Activated naive CD8-positive, alpha-beta T cell treated with anti-CD3 and anti-CD28 coated beads, Interleukin-2, amount 10 ng/mL, durations not matched to agents 7 days and 5 days (primary cell): ENCODE data around the gene SLAMF9. TPM values are rescaled to one million over a fixed set of nuclear protein-coding genes. Genes with fewer than 3 reads are reported as not detected.

Experiments used
- ATAC-seq: fragments of 150-1000 bp; cut with Tn5 transposase; one replicate; pipeline ENCODE4 v1.10.0; 2021; ENCODE audit warnings: low read depth, moderate library complexity
- POLR2A ChIA-PET: fragments of 350-600 bp; sonication (Branson Sonifier 250); formaldehyde crosslinking; loops from one replicate; lab custom pipeline; 2021; ENCODE audit warnings: antibody characterized with exemption; lab: Charles Lee
- DNase-seq: peaks from one replicate; pipeline ENCODE4 v3.0.0; 2021
- H3K27ac Mint-ChIP-seq: one replicate; pipeline ENCODE4 v1.8.0; 2022; ENCODE audit warnings: mild to moderate bottlenecking, mixed read lengths
- H3K27me3 Mint-ChIP-seq: one replicate; pipeline ENCODE4 v1.8.0; 2022; ENCODE audit warnings: mild to moderate bottlenecking, moderate library complexity, mixed read lengths
- H3K36me3 Mint-ChIP-seq: one replicate; pipeline ENCODE4 v1.8.0; 2021; ENCODE audit warnings: mild to moderate bottlenecking, mixed read lengths
- H3K4me1 Mint-ChIP-seq: one replicate; pipeline ENCODE4 v1.8.0; 2021; ENCODE audit warnings: mixed read lengths
- H3K4me3 Mint-ChIP-seq: one replicate; pipeline ENCODE4 v1.8.0; 2022; ENCODE audit warnings: mild to moderate bottlenecking, moderate library complexity, mixed read lengths
- H3K9me3 Mint-ChIP-seq: one replicate; pipeline ENCODE4 v1.8.0; 2021; ENCODE audit warnings: mixed read lengths
- total RNA-seq, 2 experiments: library from RNA; stranded (reverse); gene quantifications; one replicate each; pipeline ENCODE4 v1.2.3, GENCODE V29; 2021

SLAMF9 gene
- total RNA-seq, 2 experiments from 2014 or later = not detected

DNA sequence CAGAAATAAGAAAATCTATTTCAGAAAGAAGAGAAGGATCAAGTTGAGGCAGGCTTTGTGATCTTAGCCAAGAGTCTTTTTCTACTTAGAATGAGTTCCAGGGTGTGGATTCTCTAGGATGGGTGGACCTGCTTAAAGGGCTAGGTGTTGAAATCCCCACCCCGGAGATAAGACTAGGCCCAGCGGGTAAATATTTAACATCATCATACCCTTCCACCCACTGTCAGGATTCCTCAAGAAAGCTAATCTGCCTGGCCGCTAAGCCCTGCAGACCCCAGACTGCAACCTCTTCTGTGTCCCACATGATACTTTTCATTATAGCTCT, 14.4 kb downstream of the SLAMF9 start:
- Mint-ChIP-seq H3K9me3 (no peaks in the 10 kb centered on the region), H3K4me3 (no peak overlapping the region), H3K27me3 (peaks cover 37% of the 10 kb centered on the region), H3K36me3 (no peaks in the 10 kb centered on the region), H3K27ac (no peak overlapping the region), H3K4me1 (peaks cover 4% of the 10 kb centered on the region)
- no peak for DNase-seq
- ATAC-seq = no peak
- POLR2A ChIA-PET = no interaction called here

DNA sequence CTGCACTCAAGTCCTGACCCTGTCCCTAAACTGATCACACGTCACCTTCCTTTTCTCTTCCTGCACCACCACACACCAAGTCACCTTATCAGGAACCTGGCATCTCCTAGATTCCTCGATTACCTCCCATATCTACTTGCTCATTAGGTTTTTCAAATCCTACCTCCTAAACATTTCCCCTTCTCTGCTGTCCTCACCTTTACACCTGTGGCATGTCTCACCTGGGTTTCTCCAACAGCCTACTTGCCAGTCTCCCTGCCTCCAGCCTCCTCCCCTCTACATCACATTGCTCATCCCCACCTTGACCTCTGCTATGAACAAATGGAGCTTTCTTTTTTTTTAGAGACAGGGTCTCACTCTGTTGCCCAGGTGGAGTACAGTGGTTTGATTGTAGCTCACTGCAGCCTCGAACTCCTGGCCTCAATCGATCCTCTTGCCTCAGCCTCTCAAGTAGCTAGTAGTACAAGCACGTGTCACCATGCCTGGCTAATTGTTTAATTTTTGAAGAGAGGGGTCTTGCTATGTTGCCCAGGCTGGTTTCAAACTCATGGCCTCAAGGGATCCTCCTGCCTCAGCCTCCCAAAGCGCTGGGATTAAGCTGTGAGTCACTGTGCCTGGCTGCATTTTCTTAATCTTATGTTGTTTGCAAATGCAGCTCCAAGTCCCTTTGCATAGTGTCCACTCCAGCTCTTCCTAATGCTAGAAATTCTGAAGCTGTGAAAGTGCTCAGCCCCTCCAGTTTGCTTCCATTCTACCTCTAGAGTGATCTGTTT, 14.9 kb downstream of the SLAMF9 start:
- no peak for ATAC-seq
- no peak overlapping the region for H3K27ac Mint-ChIP-seq
- no peaks in the 10 kb centered on the region for H3K36me3 Mint-ChIP-seq
- H3K4me1 Mint-ChIP-seq = peaks cover 4% of the 10 kb centered on the region
- H3K27me3 Mint-ChIP-seq = peaks cover 34% of the 10 kb centered on the region
- DNase-seq = no peak
- H3K9me3 Mint-ChIP-seq = no peaks in the 10 kb centered on the region
- POLR2A ChIA-PET = interaction anchor here (1.4 kb wide), 1 partner anchor 14 kb away, joined by 3 read pairs; no protein-coding TSS in a partner anchor
- no peak overlapping the region for H3K4me3 Mint-ChIP-seq

DNA sequence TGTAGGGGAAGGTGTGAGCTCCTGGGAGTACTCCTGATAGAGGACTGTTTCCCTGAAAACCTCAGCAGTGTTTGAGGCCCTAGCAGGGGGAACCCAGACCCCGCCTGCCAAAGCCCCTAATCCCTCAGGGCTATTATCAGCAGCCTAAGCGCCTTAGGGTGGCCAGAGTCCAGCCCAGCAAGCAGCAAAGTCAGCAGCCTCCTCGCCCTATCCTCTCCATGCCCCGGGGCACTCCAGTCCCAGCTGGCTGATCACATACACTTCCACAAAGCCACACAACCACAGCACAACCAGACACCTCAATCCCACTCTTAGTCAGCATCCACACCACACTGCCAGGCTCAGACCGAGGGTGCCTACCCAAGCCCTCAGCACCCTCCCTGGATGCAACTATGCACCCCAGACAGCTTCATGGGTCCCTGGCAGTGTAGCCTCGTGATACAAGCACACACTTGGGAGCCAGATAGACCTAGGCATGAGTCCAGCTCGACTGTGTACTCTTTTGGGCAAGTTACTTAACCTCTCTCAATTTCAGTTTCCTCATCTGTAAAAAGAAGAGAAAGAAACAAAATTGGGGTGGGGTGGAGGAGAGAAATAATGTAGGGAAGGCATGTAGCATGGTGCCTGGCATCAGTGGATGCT, 15.7 kb downstream of the SLAMF9 start:
- no peak for ATAC-seq
- Mint-ChIP-seq H3K4me1 (peaks cover 4% of the 10 kb centered on the region), H3K27me3 (peaks cover 27% of the 10 kb centered on the region), H3K27ac (no peak overlapping the region), H3K4me3 (no peak overlapping the region), H3K36me3 (no peaks in the 10 kb centered on the region), H3K9me3 (no peaks in the 10 kb centered on the region)
- POLR2A ChIA-PET = interaction anchor here (1.4 kb wide), 1 partner anchor 14 kb away, joined by 3 read pairs; no protein-coding TSS in a partner anchor
- DNase-seq = no peak

DNA sequence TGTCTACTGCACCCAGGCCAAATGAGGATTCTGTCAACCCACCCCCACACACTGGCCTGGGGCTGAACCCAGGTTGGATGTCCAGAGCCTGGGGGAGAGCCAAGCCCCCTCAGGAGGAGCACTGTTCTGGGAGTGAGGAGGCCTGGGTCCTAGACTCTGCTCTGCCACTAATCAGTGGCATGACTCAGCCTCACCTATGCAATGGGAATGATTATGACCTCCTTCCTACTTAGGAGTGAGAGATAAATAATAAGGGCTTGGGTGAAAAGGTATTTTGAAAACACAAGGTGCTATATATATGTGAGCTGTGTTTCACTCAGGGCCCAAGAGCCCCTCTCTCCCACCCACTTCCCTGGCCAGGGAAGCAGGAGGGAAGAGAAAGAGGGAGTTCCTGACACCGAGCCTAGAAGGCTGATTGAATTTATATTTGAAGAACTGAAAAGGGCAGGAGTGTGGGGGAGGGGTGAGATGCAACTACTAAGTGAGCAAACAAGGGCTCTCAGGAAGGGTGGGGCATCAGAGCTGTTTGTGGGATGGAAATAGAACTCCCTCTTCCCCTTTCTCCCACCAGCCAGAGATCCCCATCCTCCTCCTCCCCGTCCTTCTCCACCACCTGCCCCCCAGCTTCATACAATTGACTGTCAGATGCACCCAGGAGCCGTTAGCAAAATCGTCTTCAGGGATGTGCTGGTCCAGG, 16.8 kb downstream of the SLAMF9 start:
- H3K27me3 Mint-ChIP-seq = peaks cover 28% of the 10 kb centered on the region

DNA sequence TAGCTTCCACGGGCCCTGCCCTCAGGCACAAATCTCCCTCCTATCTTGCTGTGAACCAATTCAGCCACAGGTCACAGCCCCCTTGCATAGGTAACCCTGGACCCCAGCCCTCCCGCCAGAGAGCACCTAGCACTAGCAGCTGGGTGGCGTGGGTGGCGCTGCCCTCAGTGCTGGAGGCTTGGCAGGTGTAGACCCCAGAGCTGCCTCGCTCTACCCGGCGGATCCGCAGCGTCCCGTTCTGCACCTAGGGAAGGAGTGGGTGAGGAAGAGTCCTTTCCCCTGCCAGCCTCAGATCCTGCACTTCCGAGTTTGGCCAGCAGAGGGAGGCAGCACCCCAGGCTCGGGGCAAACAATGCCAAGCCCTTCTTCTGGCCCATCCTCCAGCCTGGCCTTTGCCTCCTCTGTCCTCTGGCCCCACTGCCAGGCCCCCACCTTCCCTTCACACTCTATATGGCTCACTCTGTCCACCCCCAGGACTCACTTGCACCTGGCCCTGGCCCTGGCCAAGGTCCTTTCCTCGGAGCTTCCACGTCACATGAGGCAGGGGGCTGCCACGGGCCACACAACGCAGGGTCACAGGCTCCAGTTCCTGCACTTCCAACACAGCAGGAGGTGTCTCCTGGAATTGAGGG, 17.6 kb downstream of the SLAMF9 start:
- Mint-ChIP-seq H3K4me3 (no peak overlapping the region), H3K4me1 (peaks cover 4% of the 10 kb centered on the region), H3K27ac (no peak overlapping the region), H3K9me3 (no peaks in the 10 kb centered on the region), H3K36me3 (no peaks in the 10 kb centered on the region), H3K27me3 (peaks cover 25% of the 10 kb centered on the region)
- POLR2A ChIA-PET = no interaction called here
- peak; percentile 90 for DNase-seq
- peak; percentile 63 for ATAC-seq

More for the DNA sequence above, 16.8 kb downstream of the SLAMF9 start:
- peaks cover 4% of the 10 kb centered on the region for H3K4me1 Mint-ChIP-seq
- no peaks in the 10 kb centered on the region for H3K36me3 Mint-ChIP-seq
- no peak overlapping the region for H3K27ac Mint-ChIP-seq
- POLR2A ChIA-PET = no interaction called here
- H3K9me3 Mint-ChIP-seq = no peaks in the 10 kb centered on the region
- H3K4me3 Mint-ChIP-seq = no peak overlapping the region
- ATAC-seq = no peak
- no peak for DNase-seq

DNA sequence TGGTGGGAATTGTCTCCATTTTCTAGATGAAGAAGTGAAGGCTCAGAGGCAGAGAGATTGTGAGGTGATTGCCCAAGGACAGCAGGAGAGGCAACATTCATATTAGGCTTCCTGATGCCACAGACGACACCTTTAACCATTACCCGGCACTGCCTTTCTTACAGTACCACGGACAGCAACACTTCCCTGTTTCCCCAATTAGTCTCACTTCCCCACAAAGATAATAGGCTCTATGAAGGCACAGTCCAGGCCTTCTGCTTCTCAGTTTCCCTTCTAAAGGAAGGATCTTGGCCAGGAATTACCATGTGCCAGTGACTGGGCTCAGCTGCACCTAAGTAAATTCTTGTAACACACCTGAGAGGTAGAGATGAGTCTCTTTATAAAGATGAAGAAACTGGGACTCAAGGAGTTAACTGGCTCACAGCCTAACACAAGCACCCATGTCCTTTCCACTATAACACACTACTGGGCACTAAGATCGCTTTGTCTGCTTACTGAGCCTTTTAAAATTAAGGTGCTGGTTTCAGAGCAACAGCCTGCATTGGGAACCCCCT, 18.2 kb downstream of the SLAMF9 start:
- ATAC-seq (no peak), DNase-seq (no peak)
- no peak overlapping the region for H3K27ac Mint-ChIP-seq
- peaks cover 4% of the 10 kb centered on the region for H3K4me1 Mint-ChIP-seq
- POLR2A ChIA-PET = interaction anchor here (2.6 kb wide), 1 partner anchor 12 kb away, joined by 15 read pairs; the partner anchor contains the start of gene TAGLN2
- H3K9me3 Mint-ChIP-seq = no peaks in the 10 kb centered on the region
- peaks cover 26% of the 10 kb centered on the region for H3K27me3 Mint-ChIP-seq
- no peak overlapping the region for H3K4me3 Mint-ChIP-seq
- no peaks in the 10 kb centered on the region for H3K36me3 Mint-ChIP-seq

DNA sequence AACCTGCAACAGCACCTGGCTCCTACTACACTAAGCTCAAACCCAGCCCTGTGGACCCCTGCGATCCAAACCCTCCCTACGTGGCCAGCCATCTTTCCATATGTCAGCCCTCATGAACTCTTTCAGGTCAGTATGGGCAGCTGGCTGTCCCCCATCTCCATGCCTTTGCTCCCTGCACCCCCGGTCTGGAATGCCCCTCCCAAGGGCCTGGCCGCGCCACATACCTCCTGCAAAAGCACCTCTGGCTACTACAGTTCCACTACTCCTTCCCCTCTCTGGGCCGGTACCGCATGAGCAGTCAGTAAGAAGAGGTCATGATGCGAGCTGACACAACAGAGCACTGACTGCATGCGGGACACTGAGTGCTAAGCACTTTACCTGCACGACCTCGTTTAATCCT, 18.7 kb downstream of the SLAMF9 start:
- H3K4me1 Mint-ChIP-seq = peaks cover 4% of the 10 kb centered on the region
- H3K4me3 Mint-ChIP-seq = no peak overlapping the region

DNA sequence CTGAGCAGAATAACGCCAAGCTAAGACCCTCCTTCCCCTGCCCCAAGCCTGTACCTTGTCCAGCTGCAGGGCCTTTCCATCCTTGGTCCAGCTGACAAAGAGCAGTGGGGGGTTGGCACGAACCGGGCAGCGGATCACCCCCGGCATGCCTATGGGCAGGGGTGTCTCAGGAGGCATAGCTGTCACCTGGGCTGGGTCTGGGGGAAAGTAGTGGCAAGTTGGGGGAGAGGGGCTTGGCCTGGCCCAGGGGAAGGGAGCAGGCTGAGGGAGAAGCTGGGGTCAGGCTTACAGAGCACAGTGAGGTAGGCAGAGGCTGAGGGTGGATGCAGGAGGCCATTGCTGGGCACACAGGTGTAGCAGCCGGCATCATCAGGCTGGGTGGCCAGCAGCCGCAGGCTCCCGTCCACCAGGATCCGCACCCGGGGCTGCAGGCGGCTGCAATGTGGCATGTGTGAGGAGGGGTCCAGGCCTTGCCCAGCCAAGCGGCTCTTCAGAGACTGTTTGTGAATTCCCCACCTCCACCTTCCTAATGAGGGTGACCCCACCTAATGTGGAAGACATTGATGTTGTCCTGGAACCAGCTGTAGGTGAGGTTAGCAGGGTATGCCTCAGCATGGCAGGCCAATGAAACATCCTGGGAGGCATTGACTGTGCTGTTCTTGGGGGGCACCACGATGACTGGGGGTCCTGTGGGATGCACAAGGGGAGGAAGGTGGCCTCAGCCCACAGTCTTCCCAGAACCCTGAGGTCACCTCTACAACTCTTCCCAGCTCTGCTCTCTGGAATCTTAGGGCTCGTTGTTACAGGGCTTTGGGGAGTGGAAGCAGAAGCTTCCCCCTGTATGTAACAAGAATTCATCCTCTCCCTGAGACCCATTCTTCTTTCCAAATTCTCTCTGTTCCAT, 19.6 kb downstream of the SLAMF9 start:
- H3K4me3 Mint-ChIP-seq = no peak overlapping the region

More for the DNA sequence above, 18.7 kb downstream of the SLAMF9 start:
- Mint-ChIP-seq H3K27ac (peak overlapping the region; percentile 17), H3K36me3 (no peaks in the 10 kb centered on the region), H3K9me3 (no peaks in the 10 kb centered on the region), H3K27me3 (peaks cover 30% of the 10 kb centered on the region)
- no peak for DNase-seq
- ATAC-seq = no peak
- POLR2A ChIA-PET = interaction anchor here (2.6 kb wide), 1 partner anchor 11 kb away, joined by 15 read pairs; the partner anchor contains the start of gene TAGLN2

DNA sequence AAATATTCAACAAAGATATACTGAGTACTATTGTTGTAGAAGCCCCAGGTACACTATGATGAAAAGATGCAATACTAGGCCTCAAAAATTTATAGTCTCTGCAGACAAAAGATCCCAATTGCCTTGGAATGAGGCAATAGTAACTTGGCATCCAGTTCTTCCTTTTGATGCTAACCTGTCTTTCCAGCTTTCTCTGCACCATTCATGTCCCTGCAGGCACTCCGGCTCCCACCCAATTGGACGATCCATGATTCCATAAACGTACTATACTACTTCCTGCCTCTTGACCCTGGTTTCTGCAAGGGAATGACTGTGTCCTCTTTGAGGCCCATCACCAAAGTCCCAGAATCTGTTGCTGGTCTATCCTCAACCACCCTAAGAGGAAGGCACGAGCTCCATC, 20.7 kb downstream of the SLAMF9 start:
- POLR2A ChIA-PET = interaction anchor here (1.3 to 2.6 kb wide), 3 partner anchors 9 to 11 kb away, joined by 3 to 15 read pairs (median 4); partner anchors contain the start of gene TAGLN2
- no peak for ATAC-seq
- H3K9me3 Mint-ChIP-seq = no peaks in the 10 kb centered on the region

More for the DNA sequence above, 19.6 kb downstream of the SLAMF9 start:
- Mint-ChIP-seq H3K9me3 (no peaks in the 10 kb centered on the region), H3K4me1 (peaks cover 4% of the 10 kb centered on the region), H3K27me3 (peaks cover 25% of the 10 kb centered on the region), H3K27ac (no peak overlapping the region), H3K36me3 (no peaks in the 10 kb centered on the region)
- ATAC-seq (no peak), DNase-seq (no peak)
- POLR2A ChIA-PET = interaction anchor here (2.6 kb wide), 1 partner anchor 10 kb away, joined by 15 read pairs; the partner anchor contains the start of gene TAGLN2

DNA sequence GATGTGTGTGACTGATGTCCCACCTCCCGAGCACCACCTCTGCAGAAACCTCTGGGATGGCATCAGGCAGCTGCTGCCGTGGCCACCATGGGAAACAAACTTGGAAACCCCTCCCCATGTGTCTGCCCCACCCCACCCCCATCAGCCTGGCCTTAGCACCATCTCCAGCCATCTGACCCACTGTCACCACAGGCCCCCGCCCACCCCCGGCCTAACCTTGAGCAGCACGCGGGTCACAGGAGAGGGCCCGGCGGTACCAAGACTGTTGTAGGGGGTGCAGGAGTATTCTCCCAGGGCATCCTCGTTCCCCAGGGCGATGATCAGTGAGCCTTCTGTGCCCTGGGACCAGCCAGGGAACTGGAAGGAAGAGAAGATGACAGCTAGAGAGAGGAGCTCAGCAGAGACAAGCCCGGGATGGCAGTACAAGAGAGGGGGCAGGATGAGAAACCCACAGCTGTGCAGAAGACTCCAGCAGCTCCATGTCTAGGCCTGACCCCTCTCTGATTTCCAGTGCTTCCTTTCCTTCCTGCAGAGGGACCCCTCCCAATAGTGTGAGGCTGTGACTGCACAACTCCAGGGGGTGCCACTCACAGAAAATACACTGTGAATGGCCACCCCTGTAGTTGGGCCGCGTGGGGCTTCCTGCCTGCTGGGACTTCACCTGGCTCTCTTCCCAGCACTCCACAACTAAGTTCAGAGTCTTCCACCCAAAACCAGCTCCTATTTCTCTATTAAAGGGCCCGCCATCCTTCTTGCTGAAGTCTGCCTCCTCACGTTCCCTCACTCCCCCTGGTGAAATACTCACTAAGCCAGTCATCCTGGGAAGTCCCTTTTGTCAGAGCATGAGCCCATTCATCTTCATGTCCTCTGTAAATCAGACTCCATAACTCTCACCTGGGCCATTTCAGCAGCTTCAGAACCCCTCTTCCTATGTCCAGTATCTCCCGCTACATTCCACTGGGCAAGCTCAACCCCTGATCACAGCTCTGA, 21.4 kb downstream of the SLAMF9 start:
- no peaks in the 10 kb centered on the region for H3K4me1 Mint-ChIP-seq
- no peaks in the 10 kb centered on the region for H3K9me3 Mint-ChIP-seq
- H3K27ac Mint-ChIP-seq = no peak overlapping the region
- ATAC-seq (no peak), DNase-seq (no peak)
- no peaks in the 10 kb centered on the region for H3K36me3 Mint-ChIP-seq
- no peak overlapping the region for H3K4me3 Mint-ChIP-seq
- peaks cover 18% of the 10 kb centered on the region for H3K27me3 Mint-ChIP-seq
- POLR2A ChIA-PET = interaction anchor here (1.3 to 1.5 kb wide), 2 partner anchors 9 to 11 kb away, joined by 3 to 4 read pairs; no protein-coding TSS in a partner anchor

More for the DNA sequence above, 20.7 kb downstream of the SLAMF9 start:
- peaks cover 1% of the 10 kb centered on the region for H3K4me1 Mint-ChIP-seq
- H3K4me3 Mint-ChIP-seq = no peak overlapping the region
- H3K36me3 Mint-ChIP-seq = no peaks in the 10 kb centered on the region
- DNase-seq = no peak
- H3K27me3 Mint-ChIP-seq = peaks cover 19% of the 10 kb centered on the region
- no peak overlapping the region for H3K27ac Mint-ChIP-seq

DNA sequence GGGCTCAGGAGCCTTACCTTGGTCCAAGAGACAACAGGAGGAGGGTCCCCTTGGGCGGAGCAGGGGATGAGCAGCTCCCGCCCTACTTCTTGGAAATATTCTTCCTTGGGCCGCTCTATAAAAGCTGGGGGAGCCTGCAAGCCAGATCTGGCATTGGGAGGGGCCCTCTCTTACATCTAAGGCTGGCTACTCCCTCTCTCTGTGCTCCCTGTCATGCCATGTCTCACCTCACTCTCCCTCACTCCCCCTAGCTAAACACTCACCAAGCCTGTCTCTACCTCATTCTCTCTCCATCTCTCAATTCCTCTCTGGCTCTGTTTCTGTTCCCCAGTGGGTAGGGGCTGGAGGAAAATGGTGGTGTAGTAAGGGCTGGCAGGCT, 22.3 kb downstream of the SLAMF9 start:
- DNase-seq = no peak
- Mint-ChIP-seq H3K4me3 (no peak overlapping the region), H3K9me3 (no peaks in the 10 kb centered on the region), H3K36me3 (no peaks in the 10 kb centered on the region), H3K4me1 (no peaks in the 10 kb centered on the region), H3K27me3 (peaks cover 18% of the 10 kb centered on the region), H3K27ac (no peak overlapping the region)
- POLR2A ChIA-PET = no interaction called here
- no peak for ATAC-seq
